IPS-18c (cell line): ENCODE data around the gene SMOC1.

Source experiments
- H3K4me3 ChIP-seq: 2 replicates; pipeline ENCODE4 v1.7.0; 2013; ENCODE audit warnings: low read depth, mild to moderate bottlenecking, low read length, moderate library complexity; ENCODE audit not compliant: insufficient read depth
- H3K9me3 ChIP-seq: one replicate; pipeline ENCODE4 v1.6.1; 2013; ENCODE audit warnings: mild to moderate bottlenecking, low read length, moderate library complexity; ENCODE audit not compliant: control insufficient read depth, insufficient read depth

Gene SMOC1

DNA sequence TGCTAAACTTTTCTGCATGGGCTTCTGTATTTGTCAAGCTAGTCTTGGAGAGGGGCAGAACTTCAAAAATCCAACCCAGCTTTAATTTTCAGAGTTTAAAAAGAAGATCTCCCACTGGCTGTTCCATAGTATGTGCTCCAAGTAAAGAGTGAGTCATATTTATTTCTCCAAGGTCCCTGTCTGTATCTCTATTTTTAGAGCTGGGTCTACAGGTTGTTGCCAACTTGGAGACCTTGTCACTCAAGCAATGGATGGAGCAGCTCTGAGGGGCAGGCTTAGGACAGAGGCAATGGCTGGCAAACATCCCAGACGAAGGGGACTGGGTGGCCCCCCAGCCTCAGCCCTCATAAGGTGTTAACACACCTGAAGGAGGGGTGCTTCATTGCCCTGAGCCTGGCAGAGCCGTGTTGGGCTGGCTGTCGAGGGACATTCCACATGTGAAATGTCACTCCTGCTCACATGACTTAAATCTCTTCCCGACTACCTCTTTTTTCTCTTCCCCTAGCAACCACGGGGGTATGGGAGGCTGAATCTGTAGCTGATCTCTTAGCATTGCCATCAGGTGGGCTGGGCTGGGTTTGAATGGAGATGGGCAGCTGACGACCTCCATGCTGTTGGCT is 103.1 kb downstream of the SMOC1 start:
- H3K4me3 ChIP-seq, result no peak overlapping the region
- no peaks in the 10 kb centered on the region for H3K9me3 ChIP-seq

GRCh38 chr14:69982886-69983285 is 103.7 kb downstream of the SMOC1 start:
- Histone ChIP-seq H3K9me3 (no peaks in the 10 kb centered on the region), H3K4me3 (no peak overlapping the region)

DNA sequence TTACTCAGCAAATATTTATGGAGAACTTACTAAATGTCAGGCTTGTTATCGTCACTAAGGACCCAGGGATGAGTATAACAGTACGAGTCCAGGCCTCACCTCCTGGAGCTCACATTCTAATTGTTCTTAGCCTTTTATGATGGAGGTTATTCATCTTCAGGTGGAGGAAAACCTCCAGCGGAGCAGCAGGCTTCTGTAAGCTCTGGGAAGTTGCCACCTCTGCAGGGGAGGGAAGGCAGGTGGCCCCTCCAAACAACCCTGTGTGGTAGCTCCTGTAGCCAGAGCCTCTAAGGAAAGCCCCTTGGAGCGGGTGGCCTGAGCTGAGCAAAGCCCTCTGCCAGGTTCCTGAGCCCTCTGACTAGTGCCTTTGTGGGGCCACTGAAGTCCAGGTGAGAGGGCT is 104.1 kb downstream of the SMOC1 start:
- H3K9me3 ChIP-seq, result no peaks in the 10 kb centered on the region
- no peak overlapping the region for H3K4me3 ChIP-seq

GRCh38 chr14:69985463-69985862 is 106.2 kb downstream of the SMOC1 start:
- no peak overlapping the region for H3K4me3 ChIP-seq
- no peaks in the 10 kb centered on the region for H3K9me3 ChIP-seq

GRCh38 chr14:69986336-69986735 is 107.1 kb downstream of the SMOC1 start:
- H3K9me3 ChIP-seq, result no peaks in the 10 kb centered on the region
- no peak overlapping the region for H3K4me3 ChIP-seq

DNA sequence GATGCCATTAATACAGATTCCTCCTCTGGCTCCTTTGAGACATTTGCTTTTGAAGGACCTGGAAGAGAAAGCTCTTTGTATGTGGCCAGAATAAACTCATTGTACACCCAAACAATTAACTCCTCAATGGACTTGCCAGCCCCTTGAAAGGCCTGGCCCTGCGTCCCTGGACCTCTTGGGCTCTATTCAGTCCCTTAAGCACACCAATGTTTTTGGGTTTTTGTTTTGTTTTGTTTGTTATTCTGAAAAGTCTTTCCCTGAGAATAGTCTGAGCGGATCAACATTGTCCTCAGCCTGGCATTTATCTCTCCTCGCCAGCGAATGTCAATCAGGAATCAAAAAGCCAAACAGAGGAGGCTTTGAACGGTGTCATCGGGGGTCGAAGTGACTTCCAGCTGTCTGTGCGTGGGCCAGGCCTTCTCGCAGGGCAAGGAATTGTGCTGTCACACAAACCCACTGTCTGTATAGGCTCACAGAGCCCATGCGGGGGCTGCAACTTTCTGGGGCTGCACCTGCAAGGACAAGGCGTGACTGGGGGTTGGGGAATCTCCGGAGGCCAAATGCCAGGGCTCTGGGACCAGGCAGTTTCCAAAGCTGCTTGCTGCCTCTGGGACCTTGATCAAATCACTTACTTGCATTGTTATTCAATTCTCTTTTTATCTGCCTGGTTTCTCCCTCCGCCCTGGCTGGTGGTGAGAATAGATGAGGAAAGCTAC is 108.3 kb downstream of the SMOC1 start:
- Histone ChIP-seq H3K9me3 (no peaks in the 10 kb centered on the region), H3K4me3 (no peak overlapping the region)

DNA sequence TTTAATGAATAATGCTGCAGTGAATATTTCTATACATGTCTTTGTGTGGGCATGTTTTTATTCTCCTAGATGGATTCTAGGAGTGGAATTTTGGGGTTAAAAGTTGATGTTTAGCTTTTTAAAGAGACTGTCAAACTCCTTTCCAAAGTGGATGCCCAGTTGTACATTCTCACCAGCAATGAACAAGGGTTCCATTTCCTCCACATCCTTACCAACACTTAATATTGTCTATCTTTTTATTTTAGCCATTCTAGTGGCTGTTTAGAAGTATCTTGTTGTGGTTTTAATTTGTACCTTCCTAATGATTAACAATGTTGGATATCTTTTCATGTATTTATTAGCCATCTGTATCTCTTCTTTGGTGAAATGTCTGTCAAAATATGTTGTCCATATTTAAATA is 109.8 kb downstream of the SMOC1 start:
- Histone ChIP-seq H3K4me3 (no peak overlapping the region), H3K9me3 (no peaks in the 10 kb centered on the region)

DNA sequence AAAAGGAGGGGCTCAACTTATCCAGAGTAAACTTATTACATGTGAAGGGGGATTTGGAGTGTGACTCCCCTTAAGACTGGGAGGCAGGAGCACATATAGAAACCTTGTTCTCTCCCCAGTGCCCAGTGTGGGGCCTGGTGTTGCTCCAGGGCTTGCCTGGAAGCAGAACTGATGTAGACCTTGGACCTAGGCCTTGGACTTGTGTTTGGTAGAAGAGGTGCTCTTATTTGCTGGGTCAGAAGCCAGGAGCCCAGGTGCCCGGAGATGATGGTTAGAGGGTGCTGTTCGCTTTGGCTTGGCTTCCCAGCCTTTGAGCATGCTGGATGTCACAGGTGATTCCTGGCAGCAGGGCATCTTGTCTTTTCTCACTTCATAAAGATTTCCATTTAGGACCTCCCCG is 110.4 kb downstream of the SMOC1 start:
- Histone ChIP-seq H3K4me3 (no peak overlapping the region), H3K9me3 (no peaks in the 10 kb centered on the region)

DNA sequence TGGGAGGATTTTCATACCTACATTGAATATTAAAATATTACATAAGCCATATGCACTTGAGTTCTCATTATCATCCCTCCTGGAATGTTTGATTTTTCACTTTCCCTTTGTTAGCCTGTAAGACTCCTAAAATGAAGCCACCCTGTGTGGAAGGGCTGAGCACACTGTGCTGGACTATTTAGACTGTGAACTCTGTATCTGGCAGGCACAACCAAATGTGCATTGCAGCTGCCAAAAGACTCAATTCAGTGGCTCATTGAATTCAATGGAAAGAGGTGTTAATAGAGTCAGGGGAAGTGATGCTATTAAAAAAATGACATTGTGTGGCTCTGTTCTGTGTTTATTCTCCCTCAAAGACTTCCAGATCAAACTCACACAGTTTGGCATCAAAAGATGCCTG is 111.1 kb downstream of the SMOC1 start:
- no peaks in the 10 kb centered on the region for H3K9me3 ChIP-seq
- H3K4me3 ChIP-seq, result no peak overlapping the region

DNA sequence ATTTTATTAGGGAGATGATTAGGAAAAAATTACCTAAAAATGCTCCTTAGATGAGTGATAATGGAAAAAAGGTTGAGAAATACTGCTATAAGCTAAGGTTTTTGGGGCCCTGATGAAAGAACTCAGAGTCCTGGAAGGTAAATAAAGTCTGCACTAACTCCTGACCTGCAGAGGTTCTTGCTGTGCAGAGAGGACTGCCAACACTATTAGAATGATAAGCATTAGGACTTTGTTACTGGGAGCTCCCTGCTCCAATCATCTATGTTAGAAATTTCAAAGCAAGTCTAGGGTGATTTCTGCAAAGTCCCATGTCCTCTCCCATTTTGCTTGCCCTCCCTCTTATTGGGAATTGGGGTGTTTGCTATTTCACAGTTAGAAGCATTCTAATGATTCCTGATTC is 112.2 kb downstream of the SMOC1 start:
- no peak overlapping the region for H3K4me3 ChIP-seq
- no peaks in the 10 kb centered on the region for H3K9me3 ChIP-seq

DNA sequence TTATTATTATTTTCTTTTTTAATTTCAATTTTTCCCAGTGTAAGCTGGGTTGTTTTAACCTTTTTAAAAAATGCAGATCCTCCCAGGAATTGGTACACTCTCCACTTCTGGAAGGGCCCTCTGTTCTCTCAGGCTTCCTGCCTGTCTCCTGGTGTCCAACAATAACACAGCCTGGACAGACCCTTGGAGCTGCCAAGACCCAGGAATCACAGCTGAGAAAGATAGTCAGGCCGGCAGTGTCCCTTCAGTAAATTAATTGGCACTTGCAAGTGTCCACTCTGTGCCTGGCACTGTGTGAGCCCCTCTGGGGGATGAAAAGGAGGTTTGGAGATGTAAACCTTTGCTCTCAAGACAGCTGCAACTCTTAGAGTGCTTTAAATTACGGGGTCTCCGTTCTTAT is 113.3 kb downstream of the SMOC1 start:
- Histone ChIP-seq H3K9me3 (no peaks in the 10 kb centered on the region), H3K4me3 (no peak overlapping the region)

DNA sequence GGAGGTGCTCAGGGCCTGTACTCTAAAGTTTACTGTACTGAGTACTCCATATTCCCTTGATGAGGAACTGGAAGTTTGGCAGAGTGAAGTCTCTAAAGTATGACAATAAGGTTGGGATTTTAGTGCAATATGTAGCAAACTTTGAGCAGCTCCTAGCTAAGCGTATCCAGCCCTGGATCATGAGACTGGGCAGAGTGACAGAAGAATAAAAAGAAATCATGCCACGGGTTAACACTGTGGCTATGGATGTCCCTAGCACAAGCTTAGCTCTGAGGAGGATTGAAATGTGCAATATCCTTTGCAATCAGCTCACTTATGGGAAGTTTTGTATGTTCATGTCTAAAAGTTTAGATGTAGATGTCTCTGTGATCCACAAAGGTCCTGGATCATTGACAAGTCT is 114.1 kb downstream of the SMOC1 start:
- Histone ChIP-seq H3K4me3 (no peak overlapping the region), H3K9me3 (no peaks in the 10 kb centered on the region)

- no peaks in the 10 kb centered on the region for H3K9me3 ChIP-seq
- H3K4me3 ChIP-seq, result no peak overlapping the region
Observed at GRCh38 chr14:69994002-69994401, 114.8 kb downstream of the SMOC1 start.

DNA sequence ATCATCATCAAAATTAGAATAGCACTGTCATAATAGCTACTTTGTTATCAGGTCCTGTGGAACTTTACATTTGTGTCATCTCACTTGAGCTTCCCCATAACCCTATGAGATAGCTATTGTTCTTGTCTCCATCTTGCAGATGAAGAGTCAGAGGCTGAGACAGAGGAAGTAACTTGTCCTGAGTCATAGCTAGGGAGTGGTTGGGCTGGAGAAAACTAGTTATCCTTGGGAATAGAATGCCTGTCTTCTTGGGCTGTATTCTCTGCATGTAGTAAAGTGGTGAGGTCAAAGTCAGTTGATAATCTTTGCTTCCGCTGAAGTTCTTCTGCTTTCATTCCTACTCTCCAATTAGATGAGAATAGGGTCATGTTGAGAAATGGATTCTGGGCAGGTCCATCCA is 117.0 kb downstream of the SMOC1 start:
- H3K4me3 ChIP-seq, result no peak overlapping the region
- no peaks in the 10 kb centered on the region for H3K9me3 ChIP-seq

GRCh38 chr14:69997849-69998248 is 118.6 kb downstream of the SMOC1 start:
- Histone ChIP-seq H3K9me3 (no peaks in the 10 kb centered on the region), H3K4me3 (no peak overlapping the region)

DNA sequence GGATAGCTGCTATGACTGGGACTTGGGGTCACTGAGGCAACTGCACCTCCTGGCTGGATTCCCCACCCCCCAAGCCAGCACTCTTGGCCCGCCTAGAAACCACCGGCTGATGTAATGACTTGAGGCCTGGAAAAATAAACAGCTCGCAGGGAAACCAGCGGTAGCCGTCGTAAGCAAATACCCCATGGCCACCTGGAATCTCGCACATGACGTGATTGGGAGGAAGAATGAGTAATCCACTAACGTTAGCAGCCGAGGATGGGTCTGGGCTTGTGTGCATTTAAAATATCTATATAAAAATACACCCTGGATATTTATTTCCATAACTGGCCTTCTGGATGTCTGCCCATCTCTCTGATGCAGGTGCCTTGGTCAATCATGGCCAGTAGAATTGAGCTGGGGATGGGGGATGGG is 120.1 kb downstream of the SMOC1 start:
- no peaks in the 10 kb centered on the region for H3K9me3 ChIP-seq
- H3K4me3 ChIP-seq, result no peak overlapping the region

- Histone ChIP-seq H3K9me3 (no peaks in the 10 kb centered on the region), H3K4me3 (no peak overlapping the region)
Observed at GRCh38 chr14:70000601-70001000, 121.4 kb downstream of the SMOC1 start.

DNA sequence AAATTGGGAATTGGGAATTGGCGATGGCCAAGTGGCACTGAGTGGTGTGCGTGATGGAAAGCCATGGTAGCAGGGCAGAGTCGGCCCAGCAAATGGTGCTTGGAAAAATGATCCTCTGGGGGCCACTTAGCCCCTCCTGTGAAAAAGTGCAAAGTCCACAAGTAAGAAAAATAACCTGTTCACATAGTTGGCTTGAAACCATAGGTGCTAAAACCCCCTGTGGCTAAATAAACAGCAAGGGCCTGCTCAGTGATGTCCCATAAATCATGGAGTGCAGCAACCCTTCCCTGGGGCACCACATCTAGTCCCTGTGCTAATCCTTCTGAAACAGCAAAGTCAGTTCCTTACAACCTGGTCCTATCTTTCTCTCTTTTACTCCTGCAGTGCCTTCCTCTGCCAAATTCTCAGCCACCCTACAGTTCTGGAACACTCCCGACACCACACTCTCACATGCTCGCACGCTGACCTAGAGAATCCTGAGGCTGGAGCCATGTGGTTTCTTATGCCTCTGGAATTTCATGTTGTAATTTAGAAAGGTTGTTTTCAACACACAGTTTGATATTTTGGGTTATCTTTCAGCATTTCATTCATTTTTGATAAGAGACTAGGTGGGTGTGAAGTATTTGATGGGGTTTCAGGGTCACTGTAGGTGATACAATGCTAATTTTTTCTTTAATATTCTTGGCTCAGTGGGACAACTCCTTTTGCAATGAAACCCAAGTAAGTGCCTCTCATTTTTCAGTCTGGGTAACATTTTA is 123.6 kb downstream of the SMOC1 start:
- no peak overlapping the region for H3K4me3 ChIP-seq
- no peaks in the 10 kb centered on the region for H3K9me3 ChIP-seq
